GM18870 (cell line): ENCODE data around the gene MUC4.

Experiments
- ATAC-seq: cut with Tn5 transposase; IDR thresholded peaks from one replicate; pipeline ENCODE4 v1.9.1; 2021; ENCODE audit warnings: moderate library complexity; ENCODE audit not compliant: unreplicated experiment

Gene MUC4

GRCh38 chr3:195700319-195700718, 111.4 kb downstream of the MUC4 start:
- no peak for ATAC-seq

GRCh38 chr3:195699860-195700259, 111.9 kb downstream of the MUC4 start:
- no peak for ATAC-seq

- ATAC-seq, result no peak
Measured at GRCh38 chr3:195699388-195699771, 112.3 kb downstream of the MUC4 start.

- ATAC-seq, result no peak
Measured at GRCh38 chr3:195698647-195699387, 112.9 kb downstream of the MUC4 start.

- ATAC-seq, result no peak
Measured at GRCh38 chr3:195698325-195698646, 113.4 kb downstream of the MUC4 start.

GRCh38 chr3:195697582-195698324, 114.0 kb downstream of the MUC4 start:
- ATAC-seq, result no peak
